Left kidney (tissue), 2 donors: ENCODE measurements around the gene CGREF1. TPM values are rescaled to one million over a fixed set of nuclear protein-coding genes. Genes with fewer than 3 reads are reported as not detected.
"Not testable (repeated sequence)": the region's sequence is repeated elsewhere in the genome, so short reads cannot be mapped to it uniquely, and the experiment has no call there.

Source experiments
- DNase-seq: peaks from one replicate; pipeline ENCODE4 v3.0.0-alpha.2; 2013
- polyA plus RNA-seq: library from polyadenylated mRNA; unstranded; fragments of 120-200 nt; gene quantifications from one replicate; pipeline ENCODE4 v1.2.1, GENCODE V29; 2013; ENCODE audit not compliant: insufficient read length

Gene CGREF1
- polyA plus RNA-seq, 1 donor = 5.4 TPM

DNA sequence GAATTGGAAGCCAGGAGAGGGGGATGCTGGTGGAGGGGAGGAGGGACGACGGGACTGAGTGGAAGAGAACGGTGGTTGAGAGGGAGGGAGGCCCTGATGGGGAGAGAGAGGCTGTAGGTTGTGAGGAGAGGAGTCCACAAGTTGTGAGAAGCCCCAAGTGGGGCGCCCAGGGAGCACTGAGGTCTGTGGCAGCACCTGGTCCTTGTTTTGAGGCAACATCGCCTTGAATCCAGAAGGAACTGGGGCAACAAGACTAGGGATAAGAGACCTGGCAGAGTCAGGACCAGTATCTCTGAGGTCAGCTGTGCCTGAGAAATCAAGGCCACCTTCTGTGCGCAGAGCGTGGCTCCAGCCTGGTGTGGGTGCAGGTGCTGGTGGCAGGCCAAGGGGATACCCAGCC, 19.2 kb upstream of the CGREF1 start:
- DNase-seq = no peak

DNA sequence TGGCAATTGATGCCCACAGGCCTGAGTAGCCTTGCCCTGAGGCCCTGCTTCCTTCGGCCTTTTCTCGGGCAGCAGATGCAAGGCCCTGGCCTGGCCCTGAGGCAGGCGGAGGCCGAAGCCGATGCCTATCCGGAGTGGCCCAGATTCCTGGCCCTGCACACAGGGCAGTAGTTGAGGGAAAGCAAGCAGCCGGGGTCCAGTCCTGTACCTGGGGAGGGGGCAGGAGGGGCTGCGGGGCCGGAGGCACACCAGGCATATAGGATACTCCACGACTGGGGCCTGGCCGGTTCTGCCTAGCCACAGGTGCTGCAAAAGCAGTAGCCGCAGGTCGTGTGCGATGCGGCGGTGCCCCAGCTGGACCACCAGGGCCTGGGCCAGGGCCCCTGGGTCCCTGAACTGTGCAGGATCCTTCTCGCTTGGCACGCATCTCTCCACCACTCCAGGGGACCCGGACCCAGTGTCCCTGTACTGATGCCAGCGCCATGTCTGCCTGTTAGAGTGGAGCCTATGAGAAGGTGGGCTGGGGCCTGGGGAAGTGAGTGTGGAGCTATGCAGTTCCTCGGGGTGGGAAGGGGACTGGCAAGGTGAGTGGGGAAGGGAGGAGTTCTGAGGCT, 18.5 kb upstream of the CGREF1 start:
- DNase-seq = no peak

- DNase-seq = no peak
These were observed 17.8 kb upstream of the CGREF1 start for GRCh38 chr2:27136751-27137150.

GRCh38 chr2:27135478-27135955, 16.6 kb upstream of the CGREF1 start:
- DNase-seq = no peak

GRCh38 chr2:27134781-27135477, 16.0 kb upstream of the CGREF1 start:
- DNase-seq = no peak

- peak; percentile 96 for DNase-seq
These were observed 15.2 kb upstream of the CGREF1 start, which contains the start of gene PREB for GRCh38 chr2:27133905-27134780. TSS of gene PREB (minus strand) at chr2:27134636. CDS start at chr2:27134421, 215 bp downstream.

DNA sequence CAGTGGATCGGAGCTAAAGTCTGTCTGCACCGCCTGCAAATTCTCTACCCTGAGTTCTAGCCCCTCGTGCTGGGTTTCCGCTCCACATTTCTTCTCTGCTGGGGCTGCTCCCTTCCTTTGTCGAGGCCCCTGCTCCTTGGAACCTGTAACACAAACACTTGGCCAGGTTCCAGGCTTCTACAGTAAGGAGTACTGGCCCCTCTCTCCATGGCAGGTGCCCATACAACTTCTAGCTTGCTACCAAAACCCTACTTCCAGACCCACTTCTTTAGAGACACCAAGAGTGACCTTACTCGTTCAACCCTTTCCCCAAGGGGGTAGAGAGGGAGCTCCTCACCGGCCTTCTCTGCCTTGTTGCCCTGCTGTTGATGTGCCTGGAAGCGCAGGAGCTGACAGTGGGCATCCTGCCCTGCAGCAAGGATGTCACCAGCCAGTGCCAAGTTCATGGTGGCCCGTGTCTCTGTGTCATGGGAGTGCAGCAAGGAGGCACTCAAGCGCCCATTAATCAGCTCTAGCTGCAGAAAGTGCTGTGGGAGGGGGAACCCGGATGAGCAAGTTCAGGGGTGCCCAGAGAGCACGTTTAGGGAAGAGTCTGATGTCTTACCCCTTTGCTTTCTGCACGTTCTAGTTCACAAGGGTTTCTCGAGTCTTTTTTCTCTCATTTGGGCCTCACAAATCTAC, 14.4 kb upstream of the CGREF1 start:
- no peak for DNase-seq

DNA sequence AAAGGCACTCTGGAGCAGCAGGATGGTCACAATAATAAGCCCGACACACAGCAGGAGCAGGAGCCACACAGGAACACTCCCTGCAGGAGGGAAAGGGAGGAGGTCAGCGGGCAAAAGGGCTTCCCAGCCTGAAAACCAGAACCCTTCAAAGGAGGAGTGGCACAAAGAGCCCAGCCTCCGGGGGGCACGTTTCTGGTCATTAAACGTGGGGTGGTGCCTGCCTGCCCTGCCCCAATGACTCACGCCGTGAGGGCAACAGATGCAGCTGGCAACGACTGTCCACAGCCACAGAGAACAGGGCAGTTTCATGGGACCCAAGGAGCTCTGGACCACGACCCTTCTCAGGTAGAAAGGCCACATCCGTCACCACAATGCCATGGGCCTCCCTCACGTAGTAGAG, 12.5 kb upstream of the CGREF1 start:
- DNase-seq = no peak

- no peak for DNase-seq
These were observed 11.5 kb upstream of the CGREF1 start for GRCh38 chr2:27130396-27130795.

- DNase-seq = no peak
These were observed 10.0 kb upstream of the CGREF1 start for GRCh38 chr2:27128668-27129571.

DNA sequence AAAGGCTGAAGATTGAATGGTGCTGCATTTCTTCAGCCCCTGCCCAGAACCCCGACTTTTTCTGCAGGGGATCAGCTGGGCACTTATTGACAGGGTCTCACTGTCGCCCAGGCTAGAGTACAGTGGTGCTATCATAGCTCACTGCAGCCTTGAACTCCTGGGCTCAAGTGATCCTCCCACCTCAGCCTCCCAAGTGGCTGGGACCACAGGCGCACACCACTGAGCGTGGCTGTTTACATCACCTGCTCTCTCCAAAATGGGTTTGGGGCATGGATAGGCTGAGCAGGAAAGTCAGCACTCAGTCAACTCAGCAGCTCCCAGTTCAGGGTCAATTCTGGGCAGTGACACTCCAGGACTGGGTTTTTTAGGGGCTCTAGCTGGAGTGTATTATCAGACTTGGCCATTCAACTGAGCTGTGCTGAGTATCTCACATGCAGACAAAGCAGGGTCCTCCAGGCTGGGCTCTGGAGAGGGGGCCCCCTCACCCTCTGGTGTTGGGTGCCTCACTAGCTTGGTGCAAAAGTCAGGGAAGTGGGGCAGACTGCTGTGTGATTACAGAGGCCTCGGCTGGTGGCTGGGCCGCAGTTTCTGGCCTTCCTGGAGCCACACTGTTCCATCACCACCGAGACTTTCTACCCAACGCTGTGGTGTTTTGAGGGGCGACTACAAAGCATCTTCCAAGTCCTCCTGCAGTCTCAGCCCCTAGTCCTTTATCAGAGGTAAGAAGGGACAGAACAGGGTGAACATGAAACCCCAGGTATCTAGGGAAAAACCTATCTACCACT, 9.1 kb upstream of the CGREF1 start:
- DNase-seq = no peak

GRCh38 chr2:27126252-27126710, 7.4 kb upstream of the CGREF1 start:
- no peak for DNase-seq

GRCh38 chr2:27125104-27125503, 6.2 kb upstream of the CGREF1 start:
- DNase-seq = no peak

- peak; percentile 25 for DNase-seq
These were observed 4.6 kb upstream of the CGREF1 start, which contains the start of gene ABHD1 for GRCh38 chr2:27123302-27124150. TSS of gene ABHD1 (plus strand) at chr2:27123815. CDS start at chr2:27123949, 134 bp downstream.

DNA sequence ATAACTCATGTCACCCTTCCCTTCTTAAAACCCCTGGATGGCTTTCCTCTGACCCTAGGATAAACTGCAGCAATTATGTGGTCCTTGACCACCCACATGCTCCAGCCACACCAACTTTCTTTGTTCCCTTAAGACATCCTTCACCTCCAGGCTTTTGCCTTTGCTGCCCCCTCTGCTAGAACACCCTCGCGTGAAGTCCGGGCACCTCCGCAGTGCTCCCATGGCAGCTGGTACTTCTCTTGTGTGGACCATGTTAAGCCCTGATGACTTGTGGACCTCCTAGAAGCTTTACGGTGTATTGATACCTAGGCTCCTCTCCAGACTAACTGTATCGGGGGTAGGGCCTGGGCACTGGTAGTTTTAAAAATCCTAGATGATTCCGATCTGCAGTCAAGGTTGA, 3.9 kb upstream of the CGREF1 start:
- DNase-seq = no peak

- no peak for DNase-seq
These were observed 3.0 kb upstream of the CGREF1 start for GRCh38 chr2:27121906-27122305.

- DNase-seq = not testable (repeated sequence)
These were observed 372 bp upstream of the CGREF1 start for GRCh38 chr2:27119330-27119670.

DNA sequence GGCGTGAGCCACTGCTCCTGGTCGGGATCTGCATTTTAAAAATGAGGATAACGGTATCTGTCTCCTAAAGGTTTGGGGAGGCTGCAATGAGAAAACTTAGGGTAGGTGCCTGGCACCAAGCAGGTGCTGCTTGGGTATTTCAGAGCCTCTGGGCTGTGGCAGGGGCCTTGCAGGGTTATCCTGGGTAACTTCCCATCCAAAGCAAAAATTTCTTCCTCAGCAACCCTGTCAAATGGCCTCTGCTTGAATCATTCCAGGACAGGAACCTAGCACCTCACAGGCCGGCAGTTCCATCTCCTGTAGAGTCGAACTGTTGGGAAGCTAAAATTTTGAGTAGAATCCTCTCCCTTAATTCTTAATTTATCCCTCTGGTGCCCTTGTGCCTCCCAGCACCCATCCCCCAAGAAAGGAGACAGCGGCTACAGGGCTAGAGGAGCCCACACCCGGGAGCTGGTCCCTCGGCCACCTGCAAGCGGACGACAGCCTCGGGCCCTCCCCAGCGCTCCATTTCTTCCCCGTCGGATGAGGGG, 868 bp downstream of the CGREF1 start:
- DNase-seq = no peak

DNA sequence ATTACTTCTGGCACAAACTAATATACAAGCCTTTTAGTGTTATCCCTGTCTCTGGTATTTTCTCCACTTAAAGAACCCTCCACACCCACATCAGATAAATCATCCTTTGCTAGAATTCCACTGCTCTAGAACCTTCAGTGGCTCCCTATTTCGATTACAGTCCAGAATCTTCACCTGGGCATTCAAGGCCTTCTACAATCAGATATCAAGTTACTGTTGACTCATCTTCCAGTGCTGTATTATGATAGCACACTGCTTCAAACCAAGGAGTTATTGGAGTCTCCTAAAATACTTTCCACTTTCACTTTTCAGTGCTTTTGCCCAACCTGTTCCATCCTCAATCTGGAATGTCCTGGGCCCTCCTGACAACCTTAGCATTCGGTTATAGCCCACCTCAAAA, 3.4 kb downstream of the CGREF1 start:
- DNase-seq = no peak
